Vagina (tissue), 2 donors: ENCODE measurements around the gene HBB.

Experiments
- CTCF ChIP-seq, 3 experiments: fragments of 450-650 bp in 2 of 3; fragments of 200-600 bp in 1 of 3; sonication (generic) in 1 of 3; IDR thresholded peaks; one replicate each; pipeline ENCODE4 v1.5.1; 2017 to 2019; ENCODE audit warnings: antibody characterized with exemption in 3 of 3, mild to moderate bottlenecking in 2 of 3, moderate library complexity in 2 of 3
- POLR2A ChIP-seq, 2 donors: fragments of 450-650 bp; IDR thresholded peaks; one replicate each; pipeline ENCODE4 v1.6.1; 2017; ENCODE audit warnings: antibody characterized with exemption in 2 of 2, mild to moderate bottlenecking in 2 of 2, moderate library complexity in 2 of 2
- POLR2AphosphoS5 ChIP-seq, 2 donors: sonication (generic); formaldehyde crosslinking; IDR thresholded peaks; one replicate each; pipeline ENCODE4 v1.9.0; 2017; ENCODE audit warnings: antibody characterized with exemption in 2 of 2, mild to moderate bottlenecking in 2 of 2, low read depth in 1 of 2; ENCODE audit not compliant: insufficient read depth in 1 of 2

GRCh38 chr11:5266609-5267008 is 39.7 kb upstream of the HBB start:
- TF ChIP-seq CTCF (IDR thresholded peaks at IDR 0.05) = no peak
- TF ChIP-seq POLR2A (IDR thresholded peaks at IDR 0.05) = no peak
- TF ChIP-seq POLR2AphosphoS5 (IDR thresholded peaks at IDR 0.05; ENCODE audit: insufficient read depth in 1 of 2, low read depth in 1 of 2) = no peak
